Esophagus muscularis mucosa (tissue), 4 donors: ENCODE results near the gene PRSS1. TPM values are rescaled to one million over a fixed set of nuclear protein-coding genes. Genes with fewer than 3 reads are reported as not detected.

ENCODE experiments used
- DNase-seq: peaks from one replicate; pipeline ENCODE4 v3.0.0-alpha.2; 2017; ENCODE audit errors: extremely low spot score
- H3K27ac ChIP-seq, 4 donors: fragments of 200-600 bp; sonication (generic); replicated peaks in 1 of 4; 1 replicate in 3 of 4; 2 replicates in 1 of 4; pipeline ENCODE4 v1.5.1; 2016 to 2019; ENCODE audit warnings: mild to moderate bottlenecking in 1 of 4
- H3K27me3 ChIP-seq, 4 donors: fragments of 200-600 bp; sonication (generic); one replicate each; pipeline versions ENCODE4 v1.5.1 to v1.6.0; 2016 to 2019
- H3K36me3 ChIP-seq, 4 donors: fragments of 200-600 bp; sonication (generic); one replicate each; pipeline ENCODE4 v1.5.1; 2016 to 2019
- H3K4me1 ChIP-seq, 4 donors: fragments of 200-600 bp; sonication (generic); one replicate each; pipeline ENCODE4 v1.5.1; 2016 to 2019
- H3K4me3 ChIP-seq, 4 donors: fragments of 200-600 bp; sonication (generic); 1 replicate in 2 of 4; 2 replicates in 2 of 4; pipeline ENCODE4 v1.5.1; 2016 to 2019; ENCODE audit warnings: mild to moderate bottlenecking in 4 of 4, moderate library complexity in 1 of 4
- H3K9me3 ChIP-seq, 4 donors: fragments of 200-600 bp; sonication (generic); 1 replicate in 3 of 4; 2 replicates in 1 of 4; pipeline ENCODE4 v1.5.1; 2016 to 2019
- EP300 ChIP-seq: sonication (generic); formaldehyde crosslinking; IDR thresholded peaks from one replicate; pipeline ENCODE4 v1.6.1; 2017; ENCODE audit warnings: antibody characterized with exemption
- POLR2A ChIP-seq: fragments of 450-650 bp; IDR thresholded peaks from one replicate; pipeline ENCODE4 v1.6.1; 2017; ENCODE audit warnings: antibody characterized with exemption, moderate library complexity, mild to moderate bottlenecking, low read depth
- POLR2AphosphoS5 ChIP-seq, 2 donors: sonication (generic); formaldehyde crosslinking; IDR thresholded peaks; one replicate each; pipeline ENCODE4 v1.6.1; 2017; ENCODE audit warnings: antibody characterized with exemption in 2 of 2
- whole genome bisulfite sequencing: methylation state at CpG from one replicate; pipeline ENCODE4 v1.1.5; 2018; 5-methylcytosine and 5-hydroxymethylcytosine counted together
- intact Hi-C: fragments of 100-400 bp; cut with DNase I; formaldehyde crosslinking; loops from one replicate; pipeline ENCODE4 v1.15.1; 2023
- total RNA-seq, 4 donors: library from RNA; depleted of rRNA; stranded (reverse); fragments of >200 nt; gene quantifications; one replicate each; pipeline versions ENCODE4 v1.1.0 to v1.2.1, GENCODE V29; 2016
- TF ChIP-seq, protein P1 (sequence below), 3 experiments: fragments of 200-600 bp in 2 of 3; fragments of 450-650 bp in 1 of 3; sonication (generic) in 2 of 3; IDR thresholded peaks; one replicate each; pipeline ENCODE4 v1.5.1; 2017 to 2019; ENCODE audit warnings: antibody characterized with exemption in 3 of 3, mild to moderate bottlenecking in 2 of 3, moderate library complexity in 1 of 3

Gene PRSS1
- total RNA-seq, 4 donors from 2014 or later, result not detected

GRCh38 chr7:142770661-142771352, 21.5 kb downstream of the PRSS1 start, which contains the start of gene PRSS2:
TSS of gene PRSS2 (plus strand) at chr7:142770970. CDS start at chr7:142770983, 13 bp downstream.
- Histone ChIP-seq H3K36me3 (no peaks in the 10 kb centered on the region), H3K27ac (no peak within 1 kb of the TSS), H3K4me1 (no peaks in the 10 kb centered on the region), H3K27me3 (peaks cover 0 to 20% (median 0%) of the 10 kb centered on the region in 4 donors), H3K4me3 (no peak within 1 kb of the TSS), H3K9me3 (no peaks in the 10 kb centered on the region)
- 74% methylated on average over 7 of the region's 7 CpGs for WGBS
- intact Hi-C loops, result no loop called here
- TF ChIP-seq, protein P1, sequence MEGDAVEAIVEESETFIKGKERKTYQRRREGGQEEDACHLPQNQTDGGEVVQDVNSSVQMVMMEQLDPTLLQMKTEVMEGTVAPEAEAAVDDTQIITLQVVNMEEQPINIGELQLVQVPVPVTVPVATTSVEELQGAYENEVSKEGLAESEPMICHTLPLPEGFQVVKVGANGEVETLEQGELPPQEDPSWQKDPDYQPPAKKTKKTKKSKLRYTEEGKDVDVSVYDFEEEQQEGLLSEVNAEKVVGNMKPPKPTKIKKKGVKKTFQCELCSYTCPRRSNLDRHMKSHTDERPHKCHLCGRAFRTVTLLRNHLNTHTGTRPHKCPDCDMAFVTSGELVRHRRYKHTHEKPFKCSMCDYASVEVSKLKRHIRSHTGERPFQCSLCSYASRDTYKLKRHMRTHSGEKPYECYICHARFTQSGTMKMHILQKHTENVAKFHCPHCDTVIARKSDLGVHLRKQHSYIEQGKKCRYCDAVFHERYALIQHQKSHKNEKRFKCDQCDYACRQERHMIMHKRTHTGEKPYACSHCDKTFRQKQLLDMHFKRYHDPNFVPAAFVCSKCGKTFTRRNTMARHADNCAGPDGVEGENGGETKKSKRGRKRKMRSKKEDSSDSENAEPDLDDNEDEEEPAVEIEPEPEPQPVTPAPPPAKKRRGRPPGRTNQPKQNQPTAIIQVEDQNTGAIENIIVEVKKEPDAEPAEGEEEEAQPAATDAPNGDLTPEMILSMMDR (IDR thresholded peaks at IDR 0.05), result no peak
- no peak for TF ChIP-seq EP300
- no peak for TF ChIP-seq POLR2A
- no peak for TF ChIP-seq POLR2AphosphoS5 (IDR thresholded peaks at IDR 0.05)
- no peak for DNase-seq

DNA sequence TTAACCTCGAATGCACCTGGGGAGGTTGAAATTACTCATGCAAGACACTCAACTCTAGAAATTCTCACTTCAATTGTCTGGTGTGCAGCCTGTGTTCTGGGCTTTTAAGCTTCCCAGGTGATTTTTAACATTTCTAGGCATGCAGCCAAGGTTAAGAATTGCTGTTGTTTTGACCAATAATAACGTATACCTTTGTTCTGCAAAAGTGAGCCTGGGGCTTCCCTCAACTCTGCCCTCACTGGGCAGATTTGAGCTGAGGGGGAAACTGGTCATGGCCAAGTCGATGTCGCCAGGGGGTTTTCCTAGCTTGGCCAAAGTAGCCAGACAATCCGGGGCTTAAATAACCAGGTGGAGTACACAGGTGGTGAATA, 22.1 kb downstream of the PRSS1 start:
- H3K36me3 ChIP-seq, result no peaks in the 10 kb centered on the region
- H3K4me1 ChIP-seq, result no peaks in the 10 kb centered on the region
- TF ChIP-seq EP300 (no peak), POLR2AphosphoS5 (IDR thresholded peaks at IDR 0.05) (no peak), POLR2A (no peak)
- TF ChIP-seq, protein P1 (IDR thresholded peaks at IDR 0.05), result no peak
- no peak overlapping the region for H3K4me3 ChIP-seq
- WGBS, result 76% methylated on average over 5 of the region's 5 CpGs
- H3K27ac ChIP-seq, result no peak overlapping the region
- DNase-seq, result no peak
- no peaks in the 10 kb centered on the region for H3K9me3 ChIP-seq
- intact Hi-C loops, result no loop called here
- H3K27me3 ChIP-seq, result peaks cover 0 to 20% (median 0%) of the 10 kb centered on the region in 4 donors

DNA sequence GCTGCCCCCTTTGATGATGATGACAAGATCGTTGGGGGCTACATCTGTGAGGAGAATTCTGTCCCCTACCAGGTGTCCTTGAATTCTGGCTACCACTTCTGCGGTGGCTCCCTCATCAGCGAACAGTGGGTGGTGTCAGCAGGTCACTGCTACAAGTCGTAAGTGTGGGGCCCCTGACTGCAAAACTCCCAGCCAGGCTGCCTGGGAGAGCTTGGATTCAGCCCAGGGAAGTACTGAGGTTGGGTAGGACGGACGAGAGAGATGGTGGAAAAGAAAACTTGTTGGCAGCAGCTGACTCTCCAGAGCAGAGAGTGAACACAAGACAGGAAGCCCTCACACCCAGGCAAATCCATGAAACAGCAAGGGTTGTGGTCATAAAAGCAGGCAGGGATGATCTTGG, 22.8 kb downstream of the PRSS1 start:
- intact Hi-C loops, result no loop called here
- WGBS, result 51% methylated on average over 6 of the region's 6 CpGs
- DNase-seq, result no peak
- no peak overlapping the region for H3K4me3 ChIP-seq
- H3K27me3 ChIP-seq, result peaks cover 0 to 20% (median 0%) of the 10 kb centered on the region in 4 donors
- no peak for TF ChIP-seq POLR2AphosphoS5 (IDR thresholded peaks at IDR 0.05)
- TF ChIP-seq, protein P1 (IDR thresholded peaks at IDR 0.05), result no peak
- TF ChIP-seq POLR2A, result no peak
- no peak for TF ChIP-seq EP300
- no peaks in the 10 kb centered on the region for H3K9me3 ChIP-seq
- no peaks in the 10 kb centered on the region for H3K36me3 ChIP-seq
- no peaks in the 10 kb centered on the region for H3K4me1 ChIP-seq
- no peak overlapping the region for H3K27ac ChIP-seq

DNA sequence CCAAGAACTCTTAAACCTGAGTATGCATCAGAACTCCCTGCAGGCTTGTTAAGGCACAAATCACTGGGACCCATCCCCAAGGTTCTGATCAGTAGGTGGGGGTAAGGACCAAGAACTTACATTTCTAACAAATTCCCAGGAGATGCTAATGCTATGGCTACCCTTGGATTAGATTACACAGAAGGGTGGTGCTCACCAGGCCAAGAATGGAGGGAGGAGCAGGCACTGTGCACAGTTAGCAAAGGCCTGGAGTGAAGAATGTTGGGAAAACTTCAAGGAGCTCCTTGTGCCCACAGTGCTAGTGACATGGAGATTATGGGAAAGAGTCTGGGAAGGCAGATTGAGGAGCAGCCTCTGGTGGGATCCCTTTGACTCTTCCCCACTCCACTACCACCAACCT, 23.4 kb downstream of the PRSS1 start:
- H3K27ac ChIP-seq, result no peak overlapping the region
- no peaks in the 10 kb centered on the region for H3K9me3 ChIP-seq
- H3K36me3 ChIP-seq, result no peaks in the 10 kb centered on the region
- TF ChIP-seq EP300, result no peak
- no peak for TF ChIP-seq POLR2A
- no peak for DNase-seq
- H3K27me3 ChIP-seq, result peaks cover 0 to 16% (median 0%) of the 10 kb centered on the region in 4 donors
- intact Hi-C loops, result no loop called here
- H3K4me3 ChIP-seq, result no peak overlapping the region
- H3K4me1 ChIP-seq, result no peaks in the 10 kb centered on the region

- no peaks in the 10 kb centered on the region for H3K4me1 ChIP-seq
- no peak overlapping the region for H3K4me3 ChIP-seq
- no peak for DNase-seq
- peaks cover 0 to 16% (median 0%) of the 10 kb centered on the region in 4 donors for H3K27me3 ChIP-seq
- H3K9me3 ChIP-seq, result no peaks in the 10 kb centered on the region
- H3K36me3 ChIP-seq, result no peaks in the 10 kb centered on the region
- WGBS, result 80% methylated on average over 11 of the region's 12 CpGs
- TF ChIP-seq EP300 (no peak), POLR2A (no peak), POLR2AphosphoS5 (IDR thresholded peaks at IDR 0.05) (no peak)
- TF ChIP-seq, protein P1 (IDR thresholded peaks at IDR 0.05), result no peak
- intact Hi-C loops, result no loop called here
- no peak overlapping the region for H3K27ac ChIP-seq
Measured at GRCh38 chr7:142773230-142773629, 24.0 kb downstream of the PRSS1 start.
